ENCODE data around the gene OR7A10. TPM values are rescaled to one million over a fixed set of nuclear protein-coding genes. Genes with fewer than 3 reads are reported as not detected.

The OR7A10 gene
- not detected in 2 replicates for total RNA-seq (2014; rRNA removed; shearing (Covaris generic); ENCODE audit: low replicate concordance)

DNA sequence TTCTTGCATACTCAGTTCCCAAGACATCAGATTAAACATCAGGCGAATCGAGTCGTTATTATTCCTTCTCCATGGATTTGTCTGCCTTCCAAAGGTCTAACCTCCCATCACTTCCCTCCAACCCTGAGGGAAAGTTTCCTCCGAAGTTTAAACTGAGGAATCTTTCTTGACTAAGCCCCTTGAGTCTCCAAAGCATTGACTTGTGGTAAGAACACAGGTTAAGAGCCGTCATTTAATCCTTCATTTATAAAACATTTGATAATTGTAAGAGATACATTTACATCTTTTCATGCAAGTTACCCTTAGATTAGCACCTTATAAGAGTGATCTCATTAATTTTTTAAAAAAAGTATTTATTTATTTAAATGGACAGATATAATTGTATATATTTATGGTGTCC lies at the start of gene OR7A10:
Gene OR7A10 (minus strand): TSS at position 101 of the 400 bp plus-strand sequence. CDS start 7,045 bp downstream, outside the sequence.
- no peak for DNase-seq
- H3K4me2 ChIP-seq (ENCODE audit: low read depth, low read length, poor library complexity, severe bottlenecking): no peak within 1 kb of the TSS
- no peaks in the 10 kb centered on the region for H4K20me1 ChIP-seq (ENCODE audit: insufficient read depth, low read depth, low read length)
- H3K79me2 ChIP-seq (ENCODE audit: low read length): no peaks in the 10 kb centered on the region
- no peaks in the 10 kb centered on the region for H3K9me2 ChIP-seq (replicated peaks; ENCODE audit: insufficient read depth, low read length)
- H3K9ac ChIP-seq (ENCODE audit: low read length): no peak within 1 kb of the TSS
- no peaks in the 10 kb centered on the region for H3K4me1 ChIP-seq (ENCODE audit: low read length)
- H3K27ac ChIP-seq (ENCODE audit: low read length): no peak within 1 kb of the TSS
- H2AFZ ChIP-seq (ENCODE audit: low read length): no peak within 1 kb of the TSS
- H3K27me3 ChIP-seq (ENCODE audit: low read length): no peaks in the 10 kb centered on the region
- H3K36me3 ChIP-seq (ENCODE audit: insufficient read depth, low read length): no peaks in the 10 kb centered on the region
- no peaks in the 10 kb centered on the region for H3K9me3 ChIP-seq (ENCODE audit: low read length)
- H3K4me3 ChIP-seq (ENCODE audit: low read length): no peak within 1 kb of the TSS

DNA sequence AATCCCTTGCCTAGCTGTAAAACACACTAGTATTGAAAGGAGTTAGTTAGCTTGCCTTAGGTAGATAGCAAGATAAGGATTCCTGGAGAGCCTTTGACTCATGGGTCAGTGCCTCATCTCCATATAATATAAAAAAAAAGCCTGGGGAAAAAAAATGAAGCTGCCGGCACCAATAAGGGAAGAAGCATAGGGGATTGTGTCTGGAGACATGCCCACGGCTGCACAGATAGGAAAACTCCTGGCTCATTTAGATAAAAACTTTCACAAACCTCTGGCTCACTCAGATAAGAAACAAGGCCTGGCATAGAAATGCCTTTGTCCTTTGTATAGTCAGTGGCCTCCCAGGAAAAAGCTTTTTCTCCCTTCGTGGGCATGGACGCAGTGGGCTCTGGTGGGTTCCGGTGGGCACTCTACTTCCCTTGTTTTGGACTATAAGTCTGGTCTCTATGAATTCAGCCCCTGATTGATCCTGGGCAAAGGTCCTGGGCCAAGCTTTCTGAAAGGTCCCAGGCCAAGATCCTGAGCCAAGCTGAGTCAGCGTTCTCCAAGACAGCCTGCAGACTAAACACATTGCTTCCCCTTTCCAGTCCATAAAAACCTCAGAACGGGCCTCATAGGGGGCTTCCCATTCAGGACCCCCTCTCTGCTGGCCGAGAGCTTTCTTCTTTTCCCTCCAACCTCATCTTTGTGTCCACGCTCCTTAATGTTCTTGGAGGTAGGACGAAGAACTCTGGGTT lies 42.1 kb upstream of the OR7A10 start:
- H3K4me3 ChIP-seq (ENCODE audit: low read length): no peak overlapping the region
- no peaks in the 10 kb centered on the region for H3K36me3 ChIP-seq (ENCODE audit: insufficient read depth, low read length)
- H3K9me3 ChIP-seq (ENCODE audit: low read length): peaks cover 4% of the 10 kb centered on the region; the same call in 1 of the 2 replicates
- H3K27me3 ChIP-seq (ENCODE audit: low read length): peaks cover 3% of the 10 kb centered on the region; the same call in 1 of the 2 replicates
- H3K9me2 ChIP-seq (replicated peaks; ENCODE audit: insufficient read depth, low read length): no peaks in the 10 kb centered on the region
- no peaks in the 10 kb centered on the region for H4K20me1 ChIP-seq (ENCODE audit: insufficient read depth, low read depth, low read length)
- no peak overlapping the region for H3K9ac ChIP-seq (ENCODE audit: low read length)
- H3K27ac ChIP-seq (ENCODE audit: low read length): no peak overlapping the region
- no peaks in the 10 kb centered on the region for H3K79me2 ChIP-seq (ENCODE audit: low read length)
- no peak for DNase-seq
- H3K4me2 ChIP-seq (ENCODE audit: low read depth, low read length, poor library complexity, severe bottlenecking): no peak overlapping the region
- no peak overlapping the region for H2AFZ ChIP-seq (ENCODE audit: low read length)
- H3K4me1 ChIP-seq (ENCODE audit: low read length): no peaks in the 10 kb centered on the region

DNA sequence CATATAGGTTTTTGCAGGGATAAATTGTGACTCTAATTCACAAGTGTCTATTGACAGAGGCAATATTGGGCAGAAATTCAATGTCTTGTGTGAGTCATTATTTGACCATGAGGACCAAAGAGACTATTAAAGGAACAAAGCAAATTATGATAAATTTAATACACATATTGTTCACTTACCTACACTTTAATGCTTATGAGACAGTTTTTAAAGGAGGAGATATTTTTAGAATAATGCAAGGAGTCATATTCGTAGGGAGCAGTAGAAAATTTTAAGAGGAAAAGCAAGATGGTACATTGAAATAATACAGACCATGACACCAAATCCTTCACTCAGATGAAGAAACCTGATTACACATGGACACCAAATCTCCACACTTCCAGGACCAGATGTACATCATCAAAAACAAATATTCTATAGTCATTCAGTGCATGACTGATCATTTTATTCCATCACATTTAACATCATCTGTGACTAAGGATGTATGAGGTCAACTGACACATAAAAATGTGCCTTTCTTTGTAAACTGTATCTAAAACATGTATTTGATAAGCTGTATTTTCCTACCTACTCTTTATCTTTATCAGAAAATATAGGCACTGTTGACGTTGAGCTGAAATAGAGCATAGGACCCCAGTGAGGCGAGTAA lies 41.4 kb upstream of the OR7A10 start:
- H2AFZ ChIP-seq (ENCODE audit: low read length): no peak overlapping the region

DNA sequence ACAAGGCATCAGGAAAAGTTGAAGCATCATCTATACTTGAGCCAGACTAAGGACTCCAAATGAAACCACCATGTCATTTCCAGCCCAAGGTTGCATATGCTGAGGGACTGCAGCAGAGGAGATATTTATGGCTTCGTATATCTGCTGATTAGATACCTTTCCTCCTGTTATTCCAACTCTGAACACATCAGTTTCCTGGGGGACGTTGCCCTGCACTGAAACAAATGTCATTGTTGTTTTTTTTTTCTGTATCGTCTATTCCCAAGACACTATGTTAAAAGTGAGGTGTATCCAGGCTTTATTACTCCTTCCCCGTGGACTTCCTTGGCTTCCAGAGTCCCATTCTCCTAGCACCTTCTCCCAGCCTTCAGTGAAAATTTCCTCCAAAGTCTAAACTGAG lies 37.3 kb upstream of the OR7A10 start, which contains the start of gene OR7A17:
Gene OR7A17 (minus strand): TSS at position 101 of the 400 bp plus-strand sequence. CDS start 4,777 bp downstream, outside the sequence.
- no peak within 1 kb of the TSS for H3K27ac ChIP-seq (ENCODE audit: low read length)
- H3K27me3 ChIP-seq (ENCODE audit: low read length): peaks cover 3% of the 10 kb centered on the region; the same call in 1 of the 2 replicates
- no peak within 1 kb of the TSS for H3K4me2 ChIP-seq (ENCODE audit: low read depth, low read length, poor library complexity, severe bottlenecking)
- H4K20me1 ChIP-seq (ENCODE audit: insufficient read depth, low read depth, low read length): no peaks in the 10 kb centered on the region
- H3K4me1 ChIP-seq (ENCODE audit: low read length): peaks cover 4% of the 10 kb centered on the region; the same call in 1 of the 2 replicates
- no peak for DNase-seq
- no peaks in the 10 kb centered on the region for H3K79me2 ChIP-seq (ENCODE audit: low read length)
- H3K9me2 ChIP-seq (replicated peaks; ENCODE audit: insufficient read depth, low read length): no peaks in the 10 kb centered on the region
- no peak within 1 kb of the TSS for H2AFZ ChIP-seq (ENCODE audit: low read length)
- no peaks in the 10 kb centered on the region for H3K36me3 ChIP-seq (ENCODE audit: insufficient read depth, low read length)
- H3K4me3 ChIP-seq (ENCODE audit: low read length): no peak within 1 kb of the TSS
- peaks cover 4% of the 10 kb centered on the region; the same call in 1 of the 2 replicates for H3K9me3 ChIP-seq (ENCODE audit: low read length)
- no peak within 1 kb of the TSS for H3K9ac ChIP-seq (ENCODE audit: low read length)

More for the DNA sequence above, 41.4 kb upstream of the OR7A10 start:
- Histone ChIP-seq H3K9me2 (replicated peaks; ENCODE audit: insufficient read depth, low read length) (no peaks in the 10 kb centered on the region), H3K27me3 (ENCODE audit: low read length) (peaks cover 3% of the 10 kb centered on the region; the same call in 1 of the 2 replicates), H3K9me3 (ENCODE audit: low read length) (peaks cover 4% of the 10 kb centered on the region; the same call in 1 of the 2 replicates), H3K9ac (ENCODE audit: low read length) (no peak overlapping the region), H3K4me3 (ENCODE audit: low read length) (no peak overlapping the region), H3K36me3 (ENCODE audit: insufficient read depth, low read length) (no peaks in the 10 kb centered on the region), H4K20me1 (ENCODE audit: insufficient read depth, low read depth, low read length) (no peaks in the 10 kb centered on the region), H3K4me1 (ENCODE audit: low read length) (no peaks in the 10 kb centered on the region), H3K79me2 (ENCODE audit: low read length) (no peaks in the 10 kb centered on the region), H3K27ac (ENCODE audit: low read length) (no peak overlapping the region), H3K4me2 (ENCODE audit: low read depth, low read length, poor library complexity, severe bottlenecking) (no peak overlapping the region)
- no peak for DNase-seq

DNA sequence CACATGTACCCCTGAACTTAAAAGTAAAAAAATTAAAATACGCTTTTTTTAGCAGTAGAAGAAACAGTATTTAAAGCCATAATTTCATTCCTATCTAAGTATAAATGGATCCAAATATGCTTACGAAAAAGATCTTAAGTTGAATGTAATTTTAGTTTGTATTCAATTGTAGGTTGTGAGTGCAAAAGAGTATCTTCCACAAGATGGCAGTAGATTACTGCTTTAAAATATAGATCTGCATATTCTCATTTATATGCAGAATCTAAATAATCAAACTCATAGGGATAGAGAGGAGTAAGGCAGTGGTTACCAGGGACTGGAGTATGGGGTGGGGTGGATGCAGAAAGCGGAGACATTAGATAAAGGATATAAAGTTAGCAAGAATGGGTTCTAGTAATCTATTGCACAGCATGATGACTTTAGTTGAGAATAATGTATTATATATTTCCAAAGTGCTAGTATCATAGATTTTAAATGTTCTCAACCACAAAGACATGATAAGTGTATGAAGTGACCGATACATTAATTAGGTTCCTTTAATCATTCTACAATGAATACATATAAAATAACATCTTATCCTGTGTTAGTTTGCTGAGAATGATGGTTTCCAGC lies 23.0 kb upstream of the OR7A10 start:
- H3K36me3 ChIP-seq (ENCODE audit: insufficient read depth, low read length): no peaks in the 10 kb centered on the region
- DNase-seq: peak; percentile 71

DNA sequence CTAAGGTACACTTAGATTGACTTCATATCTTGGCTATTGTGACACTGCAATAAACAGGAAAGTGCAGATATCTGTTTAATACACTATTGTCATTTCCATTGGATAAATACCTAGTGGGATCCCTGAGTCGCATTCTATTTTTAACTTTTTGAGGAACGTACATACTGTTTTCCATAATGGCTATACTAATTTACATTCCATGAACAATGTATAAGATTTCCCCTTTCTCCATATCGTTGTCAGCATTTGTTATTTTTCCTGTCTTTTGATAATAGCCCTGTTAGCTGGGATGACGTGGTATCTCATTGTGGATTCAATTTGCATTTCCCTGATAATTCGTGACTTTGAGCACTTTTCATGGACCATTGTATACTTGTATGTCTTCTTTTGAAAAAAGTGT lies 19.8 kb upstream of the OR7A10 start:
- Histone ChIP-seq H3K9me2 (replicated peaks; ENCODE audit: insufficient read depth, low read length) (no peaks in the 10 kb centered on the region), H3K4me2 (ENCODE audit: low read depth, low read length, poor library complexity, severe bottlenecking) (no peak overlapping the region), H3K4me3 (ENCODE audit: low read length) (no peak overlapping the region), H4K20me1 (ENCODE audit: insufficient read depth, low read depth, low read length) (no peaks in the 10 kb centered on the region), H3K36me3 (ENCODE audit: insufficient read depth, low read length) (no peaks in the 10 kb centered on the region), H2AFZ (ENCODE audit: low read length) (no peak overlapping the region), H3K27ac (ENCODE audit: low read length) (no peak overlapping the region), H3K9me3 (ENCODE audit: low read length) (no peaks in the 10 kb centered on the region), H3K79me2 (ENCODE audit: low read length) (no peaks in the 10 kb centered on the region), H3K27me3 (ENCODE audit: low read length) (no peaks in the 10 kb centered on the region), H3K4me1 (ENCODE audit: low read length) (no peaks in the 10 kb centered on the region), H3K9ac (ENCODE audit: low read length) (no peak overlapping the region)
- DNase-seq: no peak

More for the DNA sequence above, 23.0 kb upstream of the OR7A10 start:
- Histone ChIP-seq H3K4me2 (ENCODE audit: low read depth, low read length, poor library complexity, severe bottlenecking) (no peak overlapping the region), H3K4me1 (ENCODE audit: low read length) (no peaks in the 10 kb centered on the region), H3K9ac (ENCODE audit: low read length) (no peak overlapping the region), H3K79me2 (ENCODE audit: low read length) (no peaks in the 10 kb centered on the region), H4K20me1 (ENCODE audit: insufficient read depth, low read depth, low read length) (no peaks in the 10 kb centered on the region), H3K9me3 (ENCODE audit: low read length) (no peaks in the 10 kb centered on the region), H3K4me3 (ENCODE audit: low read length) (no peak overlapping the region), H3K9me2 (replicated peaks; ENCODE audit: insufficient read depth, low read length) (no peaks in the 10 kb centered on the region), H3K27ac (ENCODE audit: low read length) (no peak overlapping the region), H2AFZ (ENCODE audit: low read length) (no peak overlapping the region), H3K27me3 (ENCODE audit: low read length) (no peaks in the 10 kb centered on the region)

DNA sequence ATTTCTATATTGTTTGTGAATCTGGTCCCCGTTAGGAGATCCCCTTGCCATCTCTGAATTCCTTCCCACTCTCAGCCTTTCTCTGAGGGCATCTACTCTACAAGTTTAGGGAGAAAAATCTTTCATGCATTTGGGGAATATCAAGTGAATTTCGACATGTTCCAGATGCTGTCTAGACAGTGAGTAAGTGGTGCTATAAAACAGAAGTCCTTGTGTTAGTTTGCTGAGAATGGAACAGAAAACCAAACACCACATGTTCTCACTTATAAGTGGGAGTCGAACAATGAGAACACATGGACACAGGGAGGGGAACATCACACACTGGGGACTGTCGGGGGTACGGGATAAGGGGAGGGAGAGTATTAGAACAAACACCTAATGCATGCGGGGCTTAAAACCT lies 5.1 kb downstream of the OR7A10 start:
- Histone ChIP-seq H3K36me3 (ENCODE audit: insufficient read depth, low read length) (no peaks in the 10 kb centered on the region), H3K27me3 (ENCODE audit: low read length) (no peaks in the 10 kb centered on the region), H2AFZ (ENCODE audit: low read length) (no peak overlapping the region), H3K9ac (ENCODE audit: low read length) (no peak overlapping the region), H3K27ac (ENCODE audit: low read length) (no peak overlapping the region), H3K9me2 (replicated peaks; ENCODE audit: insufficient read depth, low read length) (no peaks in the 10 kb centered on the region), H3K4me1 (ENCODE audit: low read length) (no peaks in the 10 kb centered on the region), H3K79me2 (ENCODE audit: low read length) (no peaks in the 10 kb centered on the region), H3K4me3 (ENCODE audit: low read length) (no peak overlapping the region), H3K4me2 (ENCODE audit: low read depth, low read length, poor library complexity, severe bottlenecking) (no peak overlapping the region), H4K20me1 (ENCODE audit: insufficient read depth, low read depth, low read length) (no peaks in the 10 kb centered on the region), H3K9me3 (ENCODE audit: low read length) (no peaks in the 10 kb centered on the region)
- DNase-seq: no peak

DNA sequence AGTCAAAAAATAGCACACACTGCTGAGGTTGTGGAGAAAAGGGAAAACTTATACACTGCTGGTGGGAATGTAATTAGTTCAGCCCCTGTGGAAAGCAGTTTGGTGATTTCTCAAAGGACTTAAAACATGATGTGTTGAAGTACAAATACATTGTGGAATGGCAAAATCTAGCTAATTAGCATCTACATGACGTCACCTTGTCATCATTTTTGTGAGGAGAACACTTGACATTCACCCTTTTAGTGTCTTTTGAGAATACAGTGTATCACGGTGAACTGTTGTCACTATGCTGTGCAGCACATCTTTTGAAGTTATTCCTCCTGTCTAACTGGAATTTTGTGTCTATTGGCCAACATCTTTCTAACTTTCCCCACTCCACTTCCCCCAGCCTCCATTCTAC lies 5.6 kb downstream of the OR7A10 start:
- Histone ChIP-seq H3K27me3 (ENCODE audit: low read length) (no peaks in the 10 kb centered on the region), H4K20me1 (ENCODE audit: insufficient read depth, low read depth, low read length) (no peaks in the 10 kb centered on the region), H3K4me1 (ENCODE audit: low read length) (no peaks in the 10 kb centered on the region)

More for the DNA sequence above, 5.6 kb downstream of the OR7A10 start:
- no peaks in the 10 kb centered on the region for H3K79me2 ChIP-seq (ENCODE audit: low read length)
- no peak overlapping the region for H3K9ac ChIP-seq (ENCODE audit: low read length)
- DNase-seq: no peak
- H3K4me2 ChIP-seq (ENCODE audit: low read depth, low read length, poor library complexity, severe bottlenecking): no peak overlapping the region
- H3K36me3 ChIP-seq (ENCODE audit: insufficient read depth, low read length): no peaks in the 10 kb centered on the region
- no peaks in the 10 kb centered on the region for H3K9me2 ChIP-seq (replicated peaks; ENCODE audit: insufficient read depth, low read length)
- H3K9me3 ChIP-seq (ENCODE audit: low read length): no peaks in the 10 kb centered on the region
- no peak overlapping the region for H3K27ac ChIP-seq (ENCODE audit: low read length)
- no peak overlapping the region for H2AFZ ChIP-seq (ENCODE audit: low read length)
- H3K4me3 ChIP-seq (ENCODE audit: low read length): no peak overlapping the region

Measured in Karpas-422 (cell line).